ENCODE measurements around the gene SHISA4.

Gene SHISA4

GRCh38 chr1:201914456-201915235, 25.9 kb downstream of the SHISA4 start:
- no peak for DNase-seq (ENCODE audit: low read depth)
- no peak for TF ChIP-seq CTCF (IDR thresholded peaks at IDR 0.05; ENCODE audit: low read depth, low read length, missing control alignments)
- H3K4me3 ChIP-seq (ENCODE audit: low read depth, low read length): no peak overlapping the region

GRCh38 chr1:201916649-201917249, 28.1 kb downstream of the SHISA4 start:
- TF ChIP-seq CTCF (IDR thresholded peaks at IDR 0.05; ENCODE audit: low read depth, low read length, missing control alignments): no peak
- no peak overlapping the region for H3K4me3 ChIP-seq (ENCODE audit: low read depth, low read length)
- no peak for DNase-seq (ENCODE audit: low read depth)

- no peak overlapping the region for H3K4me3 ChIP-seq (ENCODE audit: low read depth, low read length)
- DNase-seq (ENCODE audit: low read depth): no peak
- TF ChIP-seq CTCF (IDR thresholded peaks at IDR 0.05; ENCODE audit: low read depth, low read length, missing control alignments): no peak
Measured at GRCh38 chr1:201917362-201918033, 28.8 kb downstream of the SHISA4 start.

DNA sequence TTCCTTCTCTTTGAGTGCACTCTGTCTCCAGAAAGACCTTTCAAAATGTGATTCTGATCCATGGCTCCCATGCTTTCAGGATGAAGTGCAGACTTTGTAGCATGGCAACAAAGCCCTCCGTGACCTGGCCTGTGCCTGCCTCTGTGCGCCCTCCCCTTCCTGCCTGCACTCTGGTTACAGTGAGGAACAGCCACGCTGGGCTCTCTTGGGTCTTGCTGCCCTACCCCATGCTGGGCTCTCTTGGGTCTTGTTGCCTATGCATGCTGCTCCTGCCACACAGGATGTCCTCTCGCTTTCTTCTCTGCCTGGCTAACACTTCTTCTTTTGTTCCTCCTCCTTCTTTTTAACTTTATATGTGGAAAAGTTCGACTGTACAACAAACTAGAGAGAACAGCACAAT, 29.6 kb downstream of the SHISA4 start:
- no peak for DNase-seq (ENCODE audit: low read depth)
- no peak overlapping the region for H3K4me3 ChIP-seq (ENCODE audit: low read depth, low read length)
- no peak for TF ChIP-seq CTCF (IDR thresholded peaks at IDR 0.05; ENCODE audit: low read depth, low read length, missing control alignments)

DNA sequence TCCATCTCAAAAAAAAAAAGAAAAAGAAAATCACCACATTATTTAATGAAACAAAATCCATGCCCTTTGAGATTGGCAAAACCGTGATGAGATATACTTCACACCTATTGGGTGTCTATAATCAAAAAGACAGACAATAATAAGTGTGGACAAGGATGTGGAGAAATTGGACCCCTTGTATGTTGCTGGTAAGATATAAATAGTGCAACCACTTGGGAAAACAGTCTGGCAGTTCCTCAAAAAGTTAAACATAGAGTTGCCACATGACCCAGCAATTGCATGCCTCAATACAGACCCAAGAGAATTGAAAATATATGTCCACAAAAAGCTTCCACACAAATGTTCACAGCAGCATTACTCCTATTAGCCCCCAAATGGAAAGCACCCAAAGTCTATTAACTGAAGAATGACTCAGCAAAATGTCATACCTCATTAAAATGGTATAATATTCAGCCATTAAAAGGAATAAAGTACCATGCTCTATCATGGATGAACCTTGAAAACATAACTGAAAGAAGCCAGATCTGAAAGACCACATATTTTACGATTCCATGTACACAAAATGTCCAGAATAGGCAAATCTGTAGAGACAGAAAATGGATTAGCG, 33.4 kb downstream of the SHISA4 start:
- TF ChIP-seq CTCF (IDR thresholded peaks at IDR 0.05; ENCODE audit: low read depth, low read length, missing control alignments): no peak
- DNase-seq (ENCODE audit: low read depth): no peak
- no peak overlapping the region for H3K4me3 ChIP-seq (ENCODE audit: low read depth, low read length)

GRCh38 chr1:201925301-201925567, 36.5 kb downstream of the SHISA4 start:
- H3K4me3 ChIP-seq (ENCODE audit: low read depth, low read length): no peak overlapping the region
- no peak for DNase-seq (ENCODE audit: low read depth)
- TF ChIP-seq CTCF (IDR thresholded peaks at IDR 0.05; ENCODE audit: low read depth, low read length, missing control alignments): no peak
